HG03558 (cell line): ENCODE results near the gene B4GALT5.
A peak's percentile ranks its signal among the peaks of the same experiment; 100 is the strongest.

Source experiments
- ATAC-seq: cut with Tn5 transposase; IDR thresholded peaks from one replicate; pipeline ENCODE4 v1.9.1; 2021; ENCODE audit warnings: moderate number of reproducible peaks; ENCODE audit not compliant: unreplicated experiment; ENCODE audit errors: extremely low read depth

Gene B4GALT5

GRCh38 chr20:49701916-49702315, 11.8 kb downstream of the B4GALT5 start:
- ATAC-seq = no peak

- ATAC-seq = no peak
Observed at GRCh38 chr20:49701241-49701790, 12.4 kb downstream of the B4GALT5 start.

- ATAC-seq = no peak
Observed at GRCh38 chr20:49700411-49701185, 13.1 kb downstream of the B4GALT5 start.

- peak; percentile 56 for ATAC-seq
Observed at GRCh38 chr20:49699200-49699992, 14.3 kb downstream of the B4GALT5 start.

- ATAC-seq = no peak
Observed at GRCh38 chr20:49698477-49698876, 15.2 kb downstream of the B4GALT5 start.

- no peak for ATAC-seq
Observed at GRCh38 chr20:49697071-49697470, 16.6 kb downstream of the B4GALT5 start.

GRCh38 chr20:49696594-49696993, 17.1 kb downstream of the B4GALT5 start:
- ATAC-seq = no peak

GRCh38 chr20:49695830-49696229, 17.8 kb downstream of the B4GALT5 start:
- ATAC-seq = no peak

GRCh38 chr20:49694450-49695071, 19.1 kb downstream of the B4GALT5 start:
- no peak for ATAC-seq

- no peak for ATAC-seq
Observed at GRCh38 chr20:49693435-49694171, 20.1 kb downstream of the B4GALT5 start.

- ATAC-seq = no peak
Observed at GRCh38 chr20:49692941-49693340, 20.7 kb downstream of the B4GALT5 start.

GRCh38 chr20:49691818-49692568, 21.7 kb downstream of the B4GALT5 start:
- ATAC-seq = no peak

GRCh38 chr20:49690899-49691620, 22.6 kb downstream of the B4GALT5 start:
- ATAC-seq = no peak

GRCh38 chr20:49687595-49688567, 25.8 kb downstream of the B4GALT5 start:
- no peak for ATAC-seq

GRCh38 chr20:49685809-49686208, 27.9 kb downstream of the B4GALT5 start:
- ATAC-seq = no peak

- no peak for ATAC-seq
Observed at GRCh38 chr20:49685161-49685601, 28.5 kb downstream of the B4GALT5 start.

GRCh38 chr20:49684335-49684997, 29.2 kb downstream of the B4GALT5 start:
- no peak for ATAC-seq
